HEK293 (cell line): ENCODE measurements around the gene PTPRK.
A peak's percentile ranks its signal among the peaks of the same experiment; 100 is the strongest.

ENCODE experiments used
- HOXC10 ChIP-seq: sonication (generic); formaldehyde crosslinking; IDR thresholded peaks from 2 replicates; pipeline ENCODE4 v1.8.1; 2023; ENCODE audit warnings: mild to moderate bottlenecking, missing genetic modification reagents
- PRDM1 ChIP-seq: fragments of 450-650 bp; formaldehyde crosslinking; IDR thresholded peaks from 2 replicates; pipeline ENCODE4; 2016; ENCODE audit warnings: missing biosample characterization, missing genetic modification characterization
- YY1 ChIP-seq: fragments of 450-650 bp; formaldehyde crosslinking; IDR thresholded peaks from 2 replicates; pipeline ENCODE4 v1.5.1; 2018; ENCODE audit warnings: missing biosample characterization, missing genetic modification characterization
- ZNF132 ChIP-seq: fragments of 450-650 bp; formaldehyde crosslinking; IDR thresholded peaks from 2 replicates; pipeline ENCODE4 v1.5.1; 2017; ENCODE audit warnings: missing biosample characterization, missing genetic modification characterization, borderline replicate concordance
- ZNF174 ChIP-seq: fragments of 450-650 bp; formaldehyde crosslinking; IDR thresholded peaks from 2 replicates; pipeline ENCODE4 v1.5.0; 2017; ENCODE audit warnings: missing biosample characterization, mild to moderate bottlenecking, missing genetic modification characterization
- ZNF266 ChIP-seq: fragments of 450-650 bp; formaldehyde crosslinking; IDR thresholded peaks from 2 replicates; pipeline ENCODE4 v1.5.1; 2016; ENCODE audit warnings: missing biosample characterization, missing genetic modification characterization, low read depth
- ZNF350 ChIP-seq: fragments of 450-650 bp; formaldehyde crosslinking; IDR thresholded peaks from 2 replicates; pipeline ENCODE4 v1.5.0; 2017; ENCODE audit warnings: missing biosample characterization, mild to moderate bottlenecking, missing genetic modification characterization
- ZNF354C ChIP-seq: fragments of 450-650 bp; formaldehyde crosslinking; IDR thresholded peaks from 2 replicates; pipeline ENCODE4 v1.5.1; 2016; ENCODE audit warnings: missing biosample characterization, missing genetic modification characterization, low read depth, borderline replicate concordance
- ZNF416 ChIP-seq: fragments of 450-650 bp; formaldehyde crosslinking; IDR thresholded peaks from 2 replicates; pipeline ENCODE4 v1.5.1; 2016; ENCODE audit warnings: missing biosample characterization, missing genetic modification characterization
- ZNF423 ChIP-seq: fragments of 450-650 bp; formaldehyde crosslinking; IDR thresholded peaks from 2 replicates; pipeline ENCODE4 v1.5.1; 2016; ENCODE audit warnings: missing biosample characterization, missing genetic modification characterization
- ZNF48 ChIP-seq: fragments of 450-650 bp; formaldehyde crosslinking; IDR thresholded peaks from 2 replicates; pipeline ENCODE4 v1.5.1; 2016; ENCODE audit warnings: missing biosample characterization, missing genetic modification characterization
- ZNF549 ChIP-seq: fragments of 450-650 bp; IDR thresholded peaks from 2 replicates; pipeline ENCODE4 v1.5.1; 2018; ENCODE audit warnings: missing biosample characterization, missing genetic modification characterization, mild to moderate bottlenecking, inconsistent platforms, moderate library complexity
- ZNF561 ChIP-seq: fragments of 450-650 bp; IDR thresholded peaks from 2 replicates; pipeline ENCODE4 v1.5.1; 2018; ENCODE audit warnings: missing biosample characterization, missing genetic modification characterization, borderline replicate concordance
- ZNF747 ChIP-seq: fragments of 450-650 bp; formaldehyde crosslinking; IDR thresholded peaks from 2 replicates; pipeline ENCODE4 v1.5.1; 2016; ENCODE audit warnings: missing biosample characterization, missing genetic modification characterization
- ZNF792 ChIP-seq: fragments of 450-650 bp; formaldehyde crosslinking; IDR thresholded peaks from 2 replicates; pipeline ENCODE4 v1.5.1; 2016; ENCODE audit warnings: missing biosample characterization, missing genetic modification characterization
- ZNF830 ChIP-seq: fragments of 450-650 bp; IDR thresholded peaks from 2 replicates; pipeline ENCODE4 v1.5.0; 2018; ENCODE audit warnings: missing biosample characterization, missing genetic modification characterization, low read depth, mild to moderate bottlenecking, moderate library complexity
- TF ChIP-seq, protein P1 (sequence below): fragments of 450-650 bp; formaldehyde crosslinking; IDR thresholded peaks from 2 replicates; pipeline ENCODE4 v1.5.1; 2017; ENCODE audit warnings: missing biosample characterization, mild to moderate bottlenecking, missing genetic modification characterization, moderate library complexity
- TF ChIP-seq, protein P2 (sequence below): fragments of 450-650 bp; formaldehyde crosslinking; IDR thresholded peaks from 2 replicates; pipeline ENCODE4 v1.5.1; 2017; ENCODE audit warnings: missing biosample characterization, missing genetic modification characterization
- TF ChIP-seq, protein P3 (sequence below): fragments of 450-650 bp; formaldehyde crosslinking; IDR thresholded peaks from 2 replicates; pipeline ENCODE4 v1.5.1; 2017; ENCODE audit warnings: missing biosample characterization, missing genetic modification characterization
- TF ChIP-seq, protein P4 (sequence below): fragments of 450-650 bp; formaldehyde crosslinking; optimal IDR thresholded peaks from 2 replicates; pipeline ENCODE3; 2016; ENCODE audit warnings: missing biosample characterization, mild to moderate bottlenecking, missing genetic modification characterization
- TF ChIP-seq, protein P5 (sequence below): fragments of 450-650 bp; formaldehyde crosslinking; IDR thresholded peaks from 2 replicates; pipeline ENCODE4 v1.5.1; 2016; ENCODE audit warnings: missing biosample characterization, missing genetic modification characterization
- TF ChIP-seq, protein P6 (sequence below): fragments of 450-650 bp; formaldehyde crosslinking; IDR thresholded peaks from 2 replicates; pipeline ENCODE4 v1.5.1; 2017; ENCODE audit warnings: missing biosample characterization, missing genetic modification characterization
- TF ChIP-seq, protein P7 (sequence below): fragments of 450-650 bp; formaldehyde crosslinking; IDR thresholded peaks from 2 replicates; pipeline ENCODE4 v1.5.1; 2016; ENCODE audit warnings: missing biosample characterization, missing genetic modification characterization
- TF ChIP-seq, protein P8 (sequence below): fragments of 450-650 bp; formaldehyde crosslinking; IDR thresholded peaks from 2 replicates; pipeline ENCODE4 v1.5.0; 2017; ENCODE audit warnings: missing biosample characterization, missing genetic modification characterization, borderline replicate concordance

PTPRK gene

DNA sequence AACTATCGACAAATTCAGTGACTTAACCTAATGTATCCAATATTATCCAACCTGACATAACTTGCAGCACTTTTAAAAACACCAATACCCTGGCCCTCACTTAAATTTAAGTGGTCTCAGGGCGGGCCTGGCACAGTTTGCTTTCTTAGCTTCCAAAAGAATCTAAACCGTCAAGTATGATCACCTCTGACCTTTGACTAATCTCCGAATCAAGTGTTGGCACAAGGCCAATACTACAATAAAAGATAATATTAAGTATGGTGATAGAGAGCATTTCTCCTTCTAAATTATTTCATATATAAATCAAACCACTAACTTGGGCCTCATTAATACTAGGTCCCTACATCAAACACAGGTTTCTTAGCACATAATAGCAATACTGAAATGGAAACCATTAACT, 153.0 kb downstream of the PTPRK start (continued):
- TF ChIP-seq, protein P1, sequence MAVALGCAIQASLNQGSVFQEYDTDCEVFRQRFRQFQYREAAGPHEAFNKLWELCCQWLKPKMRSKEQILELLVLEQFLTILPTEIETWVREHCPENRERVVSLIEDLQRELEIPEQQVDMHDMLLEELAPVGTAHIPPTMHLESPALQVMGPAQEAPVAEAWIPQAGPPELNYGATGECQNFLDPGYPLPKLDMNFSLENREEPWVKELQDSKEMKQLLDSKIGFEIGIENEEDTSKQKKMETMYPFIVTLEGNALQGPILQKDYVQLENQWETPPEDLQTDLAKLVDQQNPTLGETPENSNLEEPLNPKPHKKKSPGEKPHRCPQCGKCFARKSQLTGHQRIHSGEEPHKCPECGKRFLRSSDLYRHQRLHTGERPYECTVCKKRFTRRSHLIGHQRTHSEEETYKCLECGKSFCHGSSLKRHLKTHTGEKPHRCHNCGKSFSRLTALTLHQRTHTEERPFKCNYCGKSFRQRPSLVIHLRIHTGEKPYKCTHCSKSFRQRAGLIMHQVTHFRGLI (tag by site-specific recombination), result no peak
- TF ChIP-seq ZNF549 (tag by site-specific recombination) (peak; percentile 55), ZNF266 (no peak), ZNF561 (tag by site-specific recombination) (0 out of 2 replicates have a peak, but pooled peaks have one; percentile 77), ZNF132 (tag by site-specific recombination) (no peak), PRDM1 (tag by site-specific recombination) (no peak), HOXC10 (CRISPR knock-in tag) (no peak), ZNF416 (tag by site-specific recombination) (no peak), ZNF354C (tag by site-specific recombination) (no peak), ZNF792 (no peak), ZNF747 (tag by site-specific recombination) (no peak), ZNF350 (tag by site-specific recombination) (peak; percentile 75; the same call in 1 of the 2 replicates), ZNF830 (tag by site-specific recombination) (peak; percentile 65; the same call in 1 of the 2 replicates), ZNF174 (tag by site-specific recombination) (no peak), ZNF423 (tag by site-specific recombination) (no peak), ZNF48 (no peak), YY1 (tag by site-specific recombination) (no peak)
- TF ChIP-seq, protein P2, sequence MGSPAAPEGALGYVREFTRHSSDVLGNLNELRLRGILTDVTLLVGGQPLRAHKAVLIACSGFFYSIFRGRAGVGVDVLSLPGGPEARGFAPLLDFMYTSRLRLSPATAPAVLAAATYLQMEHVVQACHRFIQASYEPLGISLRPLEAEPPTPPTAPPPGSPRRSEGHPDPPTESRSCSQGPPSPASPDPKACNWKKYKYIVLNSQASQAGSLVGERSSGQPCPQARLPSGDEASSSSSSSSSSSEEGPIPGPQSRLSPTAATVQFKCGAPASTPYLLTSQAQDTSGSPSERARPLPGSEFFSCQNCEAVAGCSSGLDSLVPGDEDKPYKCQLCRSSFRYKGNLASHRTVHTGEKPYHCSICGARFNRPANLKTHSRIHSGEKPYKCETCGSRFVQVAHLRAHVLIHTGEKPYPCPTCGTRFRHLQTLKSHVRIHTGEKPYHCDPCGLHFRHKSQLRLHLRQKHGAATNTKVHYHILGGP (tag by site-specific recombination), result no peak
- TF ChIP-seq, protein P3, sequence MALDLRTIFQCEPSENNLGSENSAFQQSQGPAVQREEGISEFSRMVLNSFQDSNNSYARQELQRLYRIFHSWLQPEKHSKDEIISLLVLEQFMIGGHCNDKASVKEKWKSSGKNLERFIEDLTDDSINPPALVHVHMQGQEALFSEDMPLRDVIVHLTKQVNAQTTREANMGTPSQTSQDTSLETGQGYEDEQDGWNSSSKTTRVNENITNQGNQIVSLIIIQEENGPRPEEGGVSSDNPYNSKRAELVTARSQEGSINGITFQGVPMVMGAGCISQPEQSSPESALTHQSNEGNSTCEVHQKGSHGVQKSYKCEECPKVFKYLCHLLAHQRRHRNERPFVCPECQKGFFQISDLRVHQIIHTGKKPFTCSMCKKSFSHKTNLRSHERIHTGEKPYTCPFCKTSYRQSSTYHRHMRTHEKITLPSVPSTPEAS, result no peak
- TF ChIP-seq, protein P4, sequence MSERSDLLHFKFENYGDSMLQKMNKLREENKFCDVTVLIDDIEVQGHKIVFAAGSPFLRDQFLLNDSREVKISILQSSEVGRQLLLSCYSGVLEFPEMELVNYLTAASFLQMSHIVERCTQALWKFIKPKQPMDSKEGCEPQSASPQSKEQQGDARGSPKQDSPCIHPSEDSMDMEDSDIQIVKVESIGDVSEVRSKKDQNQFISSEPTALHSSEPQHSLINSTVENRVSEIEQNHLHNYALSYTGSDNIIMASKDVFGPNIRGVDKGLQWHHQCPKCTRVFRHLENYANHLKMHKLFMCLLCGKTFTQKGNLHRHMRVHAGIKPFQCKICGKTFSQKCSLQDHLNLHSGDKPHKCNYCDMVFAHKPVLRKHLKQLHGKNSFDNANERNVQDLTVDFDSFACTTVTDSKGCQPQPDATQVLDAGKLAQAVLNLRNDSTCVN (tag by site-specific recombination), result no peak
- TF ChIP-seq, protein P5, sequence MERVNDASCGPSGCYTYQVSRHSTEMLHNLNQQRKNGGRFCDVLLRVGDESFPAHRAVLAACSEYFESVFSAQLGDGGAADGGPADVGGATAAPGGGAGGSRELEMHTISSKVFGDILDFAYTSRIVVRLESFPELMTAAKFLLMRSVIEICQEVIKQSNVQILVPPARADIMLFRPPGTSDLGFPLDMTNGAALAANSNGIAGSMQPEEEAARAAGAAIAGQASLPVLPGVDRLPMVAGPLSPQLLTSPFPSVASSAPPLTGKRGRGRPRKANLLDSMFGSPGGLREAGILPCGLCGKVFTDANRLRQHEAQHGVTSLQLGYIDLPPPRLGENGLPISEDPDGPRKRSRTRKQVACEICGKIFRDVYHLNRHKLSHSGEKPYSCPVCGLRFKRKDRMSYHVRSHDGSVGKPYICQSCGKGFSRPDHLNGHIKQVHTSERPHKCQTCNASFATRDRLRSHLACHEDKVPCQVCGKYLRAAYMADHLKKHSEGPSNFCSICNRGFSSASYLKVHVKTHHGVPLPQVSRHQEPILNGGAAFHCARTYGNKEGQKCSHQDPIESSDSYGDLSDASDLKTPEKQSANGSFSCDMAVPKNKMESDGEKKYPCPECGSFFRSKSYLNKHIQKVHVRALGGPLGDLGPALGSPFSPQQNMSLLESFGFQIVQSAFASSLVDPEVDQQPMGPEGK (tag by site-specific recombination), result no peak
- TF ChIP-seq, protein P6, sequence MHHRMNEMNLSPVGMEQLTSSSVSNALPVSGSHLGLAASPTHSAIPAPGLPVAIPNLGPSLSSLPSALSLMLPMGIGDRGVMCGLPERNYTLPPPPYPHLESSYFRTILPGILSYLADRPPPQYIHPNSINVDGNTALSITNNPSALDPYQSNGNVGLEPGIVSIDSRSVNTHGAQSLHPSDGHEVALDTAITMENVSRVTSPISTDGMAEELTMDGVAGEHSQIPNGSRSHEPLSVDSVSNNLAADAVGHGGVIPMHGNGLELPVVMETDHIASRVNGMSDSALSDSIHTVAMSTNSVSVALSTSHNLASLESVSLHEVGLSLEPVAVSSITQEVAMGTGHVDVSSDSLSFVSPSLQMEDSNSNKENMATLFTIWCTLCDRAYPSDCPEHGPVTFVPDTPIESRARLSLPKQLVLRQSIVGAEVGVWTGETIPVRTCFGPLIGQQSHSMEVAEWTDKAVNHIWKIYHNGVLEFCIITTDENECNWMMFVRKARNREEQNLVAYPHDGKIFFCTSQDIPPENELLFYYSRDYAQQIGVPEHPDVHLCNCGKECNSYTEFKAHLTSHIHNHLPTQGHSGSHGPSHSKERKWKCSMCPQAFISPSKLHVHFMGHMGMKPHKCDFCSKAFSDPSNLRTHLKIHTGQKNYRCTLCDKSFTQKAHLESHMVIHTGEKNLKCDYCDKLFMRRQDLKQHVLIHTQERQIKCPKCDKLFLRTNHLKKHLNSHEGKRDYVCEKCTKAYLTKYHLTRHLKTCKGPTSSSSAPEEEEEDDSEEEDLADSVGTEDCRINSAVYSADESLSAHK, result no peak
- TF ChIP-seq, protein P7, sequence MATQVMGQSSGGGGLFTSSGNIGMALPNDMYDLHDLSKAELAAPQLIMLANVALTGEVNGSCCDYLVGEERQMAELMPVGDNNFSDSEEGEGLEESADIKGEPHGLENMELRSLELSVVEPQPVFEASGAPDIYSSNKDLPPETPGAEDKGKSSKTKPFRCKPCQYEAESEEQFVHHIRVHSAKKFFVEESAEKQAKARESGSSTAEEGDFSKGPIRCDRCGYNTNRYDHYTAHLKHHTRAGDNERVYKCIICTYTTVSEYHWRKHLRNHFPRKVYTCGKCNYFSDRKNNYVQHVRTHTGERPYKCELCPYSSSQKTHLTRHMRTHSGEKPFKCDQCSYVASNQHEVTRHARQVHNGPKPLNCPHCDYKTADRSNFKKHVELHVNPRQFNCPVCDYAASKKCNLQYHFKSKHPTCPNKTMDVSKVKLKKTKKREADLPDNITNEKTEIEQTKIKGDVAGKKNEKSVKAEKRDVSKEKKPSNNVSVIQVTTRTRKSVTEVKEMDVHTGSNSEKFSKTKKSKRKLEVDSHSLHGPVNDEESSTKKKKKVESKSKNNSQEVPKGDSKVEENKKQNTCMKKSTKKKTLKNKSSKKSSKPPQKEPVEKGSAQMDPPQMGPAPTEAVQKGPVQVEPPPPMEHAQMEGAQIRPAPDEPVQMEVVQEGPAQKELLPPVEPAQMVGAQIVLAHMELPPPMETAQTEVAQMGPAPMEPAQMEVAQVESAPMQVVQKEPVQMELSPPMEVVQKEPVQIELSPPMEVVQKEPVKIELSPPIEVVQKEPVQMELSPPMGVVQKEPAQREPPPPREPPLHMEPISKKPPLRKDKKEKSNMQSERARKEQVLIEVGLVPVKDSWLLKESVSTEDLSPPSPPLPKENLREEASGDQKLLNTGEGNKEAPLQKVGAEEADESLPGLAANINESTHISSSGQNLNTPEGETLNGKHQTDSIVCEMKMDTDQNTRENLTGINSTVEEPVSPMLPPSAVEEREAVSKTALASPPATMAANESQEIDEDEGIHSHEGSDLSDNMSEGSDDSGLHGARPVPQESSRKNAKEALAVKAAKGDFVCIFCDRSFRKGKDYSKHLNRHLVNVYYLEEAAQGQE (tag by site-specific recombination), result no peak
- TF ChIP-seq, protein P8, sequence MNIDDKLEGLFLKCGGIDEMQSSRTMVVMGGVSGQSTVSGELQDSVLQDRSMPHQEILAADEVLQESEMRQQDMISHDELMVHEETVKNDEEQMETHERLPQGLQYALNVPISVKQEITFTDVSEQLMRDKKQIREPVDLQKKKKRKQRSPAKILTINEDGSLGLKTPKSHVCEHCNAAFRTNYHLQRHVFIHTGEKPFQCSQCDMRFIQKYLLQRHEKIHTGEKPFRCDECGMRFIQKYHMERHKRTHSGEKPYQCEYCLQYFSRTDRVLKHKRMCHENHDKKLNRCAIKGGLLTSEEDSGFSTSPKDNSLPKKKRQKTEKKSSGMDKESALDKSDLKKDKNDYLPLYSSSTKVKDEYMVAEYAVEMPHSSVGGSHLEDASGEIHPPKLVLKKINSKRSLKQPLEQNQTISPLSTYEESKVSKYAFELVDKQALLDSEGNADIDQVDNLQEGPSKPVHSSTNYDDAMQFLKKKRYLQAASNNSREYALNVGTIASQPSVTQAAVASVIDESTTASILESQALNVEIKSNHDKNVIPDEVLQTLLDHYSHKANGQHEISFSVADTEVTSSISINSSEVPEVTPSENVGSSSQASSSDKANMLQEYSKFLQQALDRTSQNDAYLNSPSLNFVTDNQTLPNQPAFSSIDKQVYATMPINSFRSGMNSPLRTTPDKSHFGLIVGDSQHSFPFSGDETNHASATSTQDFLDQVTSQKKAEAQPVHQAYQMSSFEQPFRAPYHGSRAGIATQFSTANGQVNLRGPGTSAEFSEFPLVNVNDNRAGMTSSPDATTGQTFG (tag by site-specific recombination), result no peak
